Activated CD8-positive, alpha-beta T cell treated with anti-CD3 and anti-CD28 coated beads for 36 hours (primary cell): ENCODE measurements around the gene HSPA9. TPM values are rescaled to one million over a fixed set of nuclear protein-coding genes. Genes with fewer than 3 reads are reported as not detected.
A peak's percentile ranks its signal among the peaks of the same experiment; 100 is the strongest.

Experiments used
- ATAC-seq: fragments of 200-7000 bp; cut with Tn5 transposase; one replicate; pipeline ENCODE4 v1.10.0; 2021; ENCODE audit warnings: mild to moderate bottlenecking, moderate library complexity
- CTCF ChIA-PET: fragments of 350-600 bp; sonication (Branson Sonifier 250); formaldehyde crosslinking; loops from one replicate; lab custom pipeline; 2021; ENCODE audit warnings: antibody characterized with exemption; lab: Charles Lee
- POLR2A ChIA-PET: fragments of 350-600 bp; sonication (Branson Sonifier 250); formaldehyde crosslinking; loops from one replicate; lab custom pipeline; 2021; ENCODE audit warnings: antibody characterized with exemption; lab: Charles Lee
- DNase-seq: peaks from one replicate; pipeline ENCODE4 v3.0.0-alpha.2; 2020
- H3K27ac Mint-ChIP-seq: one replicate; pipeline ENCODE4 v1.8.0; 2021; ENCODE audit warnings: mild to moderate bottlenecking, mixed read lengths
- H3K27me3 Mint-ChIP-seq: one replicate; pipeline ENCODE4 v1.8.0; 2021; ENCODE audit warnings: mixed read lengths
- H3K36me3 Mint-ChIP-seq: one replicate; pipeline ENCODE4 v1.8.0; 2021; ENCODE audit warnings: low read depth, mixed read lengths
- H3K4me1 Mint-ChIP-seq: one replicate; pipeline ENCODE4 v1.8.0; 2021; ENCODE audit warnings: low read depth, mixed read lengths
- H3K4me3 Mint-ChIP-seq: one replicate; pipeline ENCODE4 v1.8.0; 2021; ENCODE audit warnings: mild to moderate bottlenecking, moderate library complexity, mixed read lengths
- H3K9me3 Mint-ChIP-seq: one replicate; pipeline ENCODE4 v1.8.0; 2021; ENCODE audit warnings: mixed read lengths
- CTCF ChIP-seq: fragments of 200-600 bp; IDR thresholded peaks from one replicate; pipeline ENCODE4 v1.8.0; 2022; ENCODE audit warnings: antibody characterized with exemption, mild to moderate bottlenecking
- intact Hi-C: fragments of 100-400 bp; cut with micrococcal nuclease; formaldehyde crosslinking; loops from one replicate; pipeline ENCODE4 v1.10.0; 2022
- total RNA-seq, 2 experiments: library from RNA; stranded (reverse); gene quantifications; one replicate each; pipeline ENCODE4 v1.2.3, GENCODE V29; 2021

The HSPA9 gene
- total RNA-seq, 2 experiments from 2014 or later: 426 to 442 TPM

GRCh38 chr5:138573223-138573622 is 2.0 kb downstream of the HSPA9 start:
- H3K27ac Mint-ChIP-seq: peak overlapping the region; percentile 83
- no peak for TF ChIP-seq CTCF
- no peak for DNase-seq
- peaks cover 65% of the 10 kb centered on the region for H3K36me3 Mint-ChIP-seq
- CTCF ChIA-PET: interaction anchor here (1.0 to 1.9 kb wide), 3 partner anchors 25 to 48 kb away, joined by 3 to 7 read pairs (median 3); no protein-coding TSS in a partner anchor
- intact Hi-C loops: loop anchor here (10.0 kb wide), 1 partner anchor 692 kb away; no protein-coding TSS in a partner anchor
- H3K9me3 Mint-ChIP-seq: peaks cover 6% of the 10 kb centered on the region
- H3K27me3 Mint-ChIP-seq: no peaks in the 10 kb centered on the region
- peaks cover 52% of the 10 kb centered on the region for H3K4me1 Mint-ChIP-seq
- H3K4me3 Mint-ChIP-seq: peak overlapping the region; percentile 98
- POLR2A ChIA-PET: interaction anchor here (0.9 to 5.1 kb wide), 7 partner anchors 8 to 720 kb away, joined by 3 to 31 read pairs (median 4); partner anchors contain the start of genes KDM3B and MATR3
- ATAC-seq: no peak

- POLR2A ChIA-PET: interaction anchor here (3.5 kb wide), 1 partner anchor 12 kb away, joined by 16 read pairs; no protein-coding TSS in a partner anchor
- Mint-ChIP-seq H3K4me1 (peaks cover 67% of the 10 kb centered on the region), H3K27me3 (no peaks in the 10 kb centered on the region), H3K36me3 (peaks cover 86% of the 10 kb centered on the region), H3K9me3 (peaks cover 2% of the 10 kb centered on the region), H3K4me3 (no peak overlapping the region), H3K27ac (peak overlapping the region; percentile 73)
- intact Hi-C loops: loop anchor here (10.0 kb wide), 1 partner anchor 694 kb away; no protein-coding TSS in a partner anchor
- no peak for TF ChIP-seq CTCF
- ATAC-seq: no peak
- CTCF ChIA-PET: interaction anchor here (2.8 kb wide), 1 partner anchor 23 kb away, joined by 13 read pairs; no protein-coding TSS in a partner anchor
- no peak for DNase-seq
Observed at GRCh38 chr5:138570871-138571270, 4.3 kb downstream of the HSPA9 start.

GRCh38 chr5:138569782-138570181 is 5.4 kb downstream of the HSPA9 start:
- intact Hi-C loops: loop anchor here (10.0 kb wide), 1 partner anchor 695 kb away; no protein-coding TSS in a partner anchor
- DNase-seq (peak; percentile 30), ATAC-seq (peak; percentile 29)
- Mint-ChIP-seq H3K27ac (peak overlapping the region; percentile 77), H3K9me3 (no peaks in the 10 kb centered on the region), H3K4me1 (peaks cover 73% of the 10 kb centered on the region), H3K36me3 (peaks cover 88% of the 10 kb centered on the region), H3K27me3 (no peaks in the 10 kb centered on the region), H3K4me3 (no peak overlapping the region)
- ChIA-PET POLR2A (interaction anchor here (1.0 to 5.2 kb wide), 4 partner anchors 19 to 724 kb away, joined by 3 to 37 read pairs (median 12); partner anchors contain the start of gene ETF1), CTCF (interaction anchor here (2.8 kb wide), 1 partner anchor 22 kb away, joined by 13 read pairs; no protein-coding TSS in a partner anchor)
- no peak for TF ChIP-seq CTCF

- H3K4me3 Mint-ChIP-seq: no peak overlapping the region
- H3K36me3 Mint-ChIP-seq: peaks cover 85% of the 10 kb centered on the region
- no peak for ATAC-seq
- intact Hi-C loops: no loop called here
- H3K4me1 Mint-ChIP-seq: peaks cover 81% of the 10 kb centered on the region
- CTCF ChIA-PET: interaction anchor here (1.1 to 4.0 kb wide), 4 partner anchors 7 to 20 kb away, joined by 5 to 20 read pairs (median 14); partner anchors contain the start of gene HSPA9
- H3K27ac Mint-ChIP-seq: peak overlapping the region; percentile 82
- TF ChIP-seq CTCF: peak; percentile 32
- H3K9me3 Mint-ChIP-seq: no peaks in the 10 kb centered on the region
- H3K27me3 Mint-ChIP-seq: no peaks in the 10 kb centered on the region
- no peak for DNase-seq
- POLR2A ChIA-PET: interaction anchor here (1.0 to 6.0 kb wide), 11 partner anchors 6 to 726 kb away, joined by 3 to 37 read pairs (median 6); partner anchors contain the start of genes ETF1 and HSPA9
Observed at GRCh38 chr5:138568061-138568824, 7.0 kb downstream of the HSPA9 start.
